Upper lobe of left lung (tissue), 6 donors: ENCODE data around the gene PPM1H. TPM values are rescaled to one million over a fixed set of nuclear protein-coding genes. Genes with fewer than 3 reads are reported as not detected.

Source experiments
- ATAC-seq, 2 donors: fragments of 200-7000 bp; cut with Tn5 transposase; one replicate each; pipeline ENCODE4 v1.9.1; 2022; ENCODE audit warnings: mild to moderate bottlenecking in 2 of 2, moderate library complexity in 2 of 2; ENCODE audit not compliant: low FRiP score in 2 of 2
- DNase-seq, 2 donors: peaks; one replicate each; pipeline ENCODE4 v3.0.0-alpha.2; 2019 to 2020
- H3K27ac ChIP-seq, 4 donors: fragments of 200-600 bp; sonication (generic); one replicate each; pipeline ENCODE4 v1.5.1; 2016 to 2019
- H3K27me3 ChIP-seq, 4 donors: fragments of 200-600 bp; sonication (generic); one replicate each; pipeline ENCODE4 v1.5.1; 2017 to 2019
- H3K36me3 ChIP-seq, 4 donors: fragments of 200-600 bp; sonication (generic); one replicate each; pipeline ENCODE4 v1.5.1; 2016 to 2019
- H3K4me1 ChIP-seq, 4 donors: fragments of 200-600 bp; sonication (generic); one replicate each; pipeline ENCODE4 v1.5.1; 2018 to 2019
- H3K4me3 ChIP-seq, 4 donors: fragments of 200-600 bp; sonication (generic); one replicate each; pipeline ENCODE4 v1.5.1; 2017 to 2019; ENCODE audit warnings: mild to moderate bottlenecking in 2 of 4, moderate library complexity in 1 of 4
- H3K9me3 ChIP-seq, 4 donors: fragments of 200-600 bp; sonication (generic); one replicate each; pipeline ENCODE4 v1.5.1; 2018 to 2019
- CTCF ChIP-seq, 6 experiments: fragments of 450-650 bp in 4 of 6; fragments of 200-600 bp in 2 of 6; sonication (generic) in 2 of 6; IDR thresholded peaks; one replicate each; pipeline ENCODE4 v1.5.1; 2016 to 2019; ENCODE audit warnings: antibody characterized with exemption in 6 of 6
- EP300 ChIP-seq, 4 donors: sonication (generic); formaldehyde crosslinking; IDR thresholded peaks; one replicate each; pipeline ENCODE4 v1.5.1; 2017; ENCODE audit warnings: antibody characterized with exemption in 4 of 4, control low read depth in 2 of 4
- POLR2A ChIP-seq, 4 donors: fragments of 450-650 bp; IDR thresholded peaks; one replicate each; pipeline ENCODE4 v1.5.1; 2016 to 2017; ENCODE audit warnings: antibody characterized with exemption in 4 of 4, mild to moderate bottlenecking in 2 of 4
- POLR2AphosphoS5 ChIP-seq, 2 donors: sonication (generic); formaldehyde crosslinking; IDR thresholded peaks; one replicate each; pipeline ENCODE4 v1.5.1; 2017; ENCODE audit warnings: antibody characterized with exemption in 2 of 2
- WGBS, 2 donors: methylation state at CpG; one replicate each; pipeline ENCODE4 v1.1.5; 2017 to 2018; 5-methylcytosine and 5-hydroxymethylcytosine counted together
- total RNA-seq, 6 donors: library from RNA; depleted of rRNA in 4 of 6; stranded (reverse); fragments of >200 nt in 4 of 6; gene quantifications; one replicate each; pipeline versions ENCODE4 v1.1.0 to v1.2.1, GENCODE V29; 2016 to 2021
- donor health status: DM: no; HTN: no; CAD: no; lungs with moderate emphysema.
- donor health status: DM: no; HTN: yes; CAD: no; lungs with severe emphysema.

The PPM1H gene
- total RNA-seq, 6 donors from 2014 or later = 4.2 to 14.2 (median 8.4) TPM

GRCh38 chr12:62976110-62976662 lies 41.2 kb upstream of the PPM1H start:
- WGBS, 2 donors = 90 to 95% methylated on average over 4 of the region's 4 CpGs
- Histone ChIP-seq H3K36me3 (no peaks in the 10 kb centered on the region), H3K4me3 (no peak overlapping the region), H3K27me3 (no peaks in the 10 kb centered on the region), H3K9me3 (no peaks in the 10 kb centered on the region), H3K27ac (no peak overlapping the region), H3K4me1 (no peaks in the 10 kb centered on the region)
- no peak for DNase-seq
- ATAC-seq = no peak
- TF ChIP-seq EP300 (IDR thresholded peaks at IDR 0.05) (no peak), CTCF (IDR thresholded peaks at IDR 0.05) (no peak), POLR2AphosphoS5 (IDR thresholded peaks at IDR 0.05) (no peak), POLR2A (IDR thresholded peaks at IDR 0.05) (no peak)

- TF ChIP-seq CTCF (IDR thresholded peaks at IDR 0.05) (no peak), POLR2AphosphoS5 (IDR thresholded peaks at IDR 0.05) (no peak), EP300 (IDR thresholded peaks at IDR 0.05) (no peak), POLR2A (IDR thresholded peaks at IDR 0.05) (no peak)
- no peaks in the 10 kb centered on the region for H3K36me3 ChIP-seq
- no peak overlapping the region for H3K27ac ChIP-seq
- ATAC-seq (no peak), DNase-seq (no peak)
- WGBS, 2 donors = 96% methylated on average over 1 of the region's 1 CpG
- H3K4me1 ChIP-seq = no peaks in the 10 kb centered on the region
- no peaks in the 10 kb centered on the region for H3K9me3 ChIP-seq
- no peaks in the 10 kb centered on the region for H3K27me3 ChIP-seq
- no peak overlapping the region for H3K4me3 ChIP-seq
Measured at GRCh38 chr12:62971769-62972525, 37.0 kb upstream of the PPM1H start.

- WGBS, 2 donors = 89 to 92% methylated on average over 7 of the region's 7 CpGs
- Histone ChIP-seq H3K27ac (no peak overlapping the region), H3K36me3 (no peaks in the 10 kb centered on the region), H3K9me3 (no peaks in the 10 kb centered on the region), H3K4me1 (no peaks in the 10 kb centered on the region), H3K4me3 (no peak overlapping the region), H3K27me3 (no peaks in the 10 kb centered on the region)
- DNase-seq = no peak
- ATAC-seq = no peak
- TF ChIP-seq CTCF (IDR thresholded peaks at IDR 0.05) (no peak), POLR2A (IDR thresholded peaks at IDR 0.05) (no peak), POLR2AphosphoS5 (IDR thresholded peaks at IDR 0.05) (no peak), EP300 (IDR thresholded peaks at IDR 0.05) (no peak)
Measured at GRCh38 chr12:62969695-62970094, 34.7 kb upstream of the PPM1H start.

GRCh38 chr12:62967701-62968100 lies 32.8 kb upstream of the PPM1H start:
- Histone ChIP-seq H3K4me1 (no peaks in the 10 kb centered on the region), H3K27me3 (no peaks in the 10 kb centered on the region), H3K36me3 (no peaks in the 10 kb centered on the region), H3K27ac (no peak overlapping the region), H3K4me3 (no peak overlapping the region), H3K9me3 (no peaks in the 10 kb centered on the region)
- no peak for DNase-seq
- TF ChIP-seq EP300 (IDR thresholded peaks at IDR 0.05) = no peak
- no peak for TF ChIP-seq POLR2A (IDR thresholded peaks at IDR 0.05)
- no peak for TF ChIP-seq CTCF (IDR thresholded peaks at IDR 0.05)
- no peak for TF ChIP-seq POLR2AphosphoS5 (IDR thresholded peaks at IDR 0.05)
- WGBS, 2 donors = 74 to 80% methylated on average over 2 of the region's 2 CpGs
- ATAC-seq = no peak
